ENCODE measurements around the gene OR52N4. TPM values are rescaled to one million over a fixed set of nuclear protein-coding genes. Genes with fewer than 3 reads are reported as not detected.
"Not testable (repeated sequence)": the region's sequence is repeated elsewhere in the genome, so short reads cannot be mapped to it uniquely, and the experiment has no call there.

OR52N4 gene
- total and polyA plus RNA-seq, 2 of the 8 experiments (the other 6 are each of a cell fraction or from before 2014, with no cell fraction given) = 3.7 TPM; not detected in 1

GRCh38 chr11:5713695-5714094 lies 40.3 kb upstream of the OR52N4 start:
- WGBS, 2 experiments (ENCODE audit: extremely low coverage in 1 of 2, insufficient coverage in 1 of 2, insufficient read length in 1 of 2, insufficient replicate concordance in 2 of 2, low coverage in 1 of 2, low lambda C conversion rate in 2 of 2, missing lambda C conversion rate in 1 of 2) = 92% methylated on average over 5 of the region's 5 CpGs; no CpG with 5 or more reads in 1 of the 2 experiments
- no peak overlapping the region for H2BK120ac ChIP-seq (replicated peaks; ENCODE audit: low read depth, low read length)
- CTCF ChIA-PET (ENCODE audit: partially characterized antibody) = interaction anchor here (0.8 to 4.5 kb wide), 7 partner anchors 10 to 91 kb away, joined by 3 to 21 read pairs (median 5); partner anchors contain the start of gene TRIM5
- peaks cover 0 to 1% (median 0%) of the 10 kb centered on the region in 4 experiments; a peak in 1 of 7 replicates for H3K27me3 ChIP-seq (replicated peaks in 1 of 4; ENCODE audit: control insufficient read depth in 3 of 4, extremely low read depth in 1 of 4, insufficient read depth in 3 of 4, low read length in 3 of 4)
- no peak overlapping the region for H4K91ac ChIP-seq (replicated peaks; ENCODE audit: insufficient read length, low read length)
- H2AFZ ChIP-seq (ENCODE audit: low read length) = no peak overlapping the region
- no peaks in the 10 kb centered on the region for H3K23me2 ChIP-seq (ENCODE audit: low read depth, low read length)
- H3K56ac ChIP-seq (replicated peaks; ENCODE audit: insufficient read length, low read depth, low read length) = no peak overlapping the region
- H2BK12ac ChIP-seq (ENCODE audit: low read depth, low read length) = no peak overlapping the region
- no peak overlapping the region for H2BK20ac ChIP-seq (ENCODE audit: low read length)
- no peak overlapping the region for H2BK5ac ChIP-seq (ENCODE audit: low read depth, low read length)
- no peak overlapping the region for H2BK15ac ChIP-seq (ENCODE audit: low read length)
- no peak overlapping the region for H3K18ac ChIP-seq (ENCODE audit: extremely low read depth, low read length)
- TF ChIP-seq RBBP5 (IDR thresholded peaks at IDR 0.05; ENCODE audit: borderline replicate concordance, low read depth, low read length) (no peak), CREB1 (IDR thresholded peaks at IDR 0.05) (no peak)
- no peak overlapping the region for H4K5ac ChIP-seq (ENCODE audit: insufficient read length, low read depth, low read length)
- no peak overlapping the region for H4K8ac ChIP-seq (ENCODE audit: extremely low read depth, insufficient read depth, low read length)
- no peak overlapping the region for H3K23ac ChIP-seq (ENCODE audit: insufficient read length)
- H3K4me2 ChIP-seq (ENCODE audit: insufficient read depth in 1 of 2, low read depth in 2 of 2, low read length in 2 of 2) = no peak overlapping the region
- no peak overlapping the region for H3K9ac ChIP-seq (replicated peaks in 1 of 4; ENCODE audit: extremely low read depth in 1 of 4, low read depth in 3 of 4, low read length in 3 of 4)
- H3K27ac ChIP-seq (ENCODE audit: low read depth, low read length) = no peak overlapping the region
- no peaks in the 10 kb centered on the region for H4K20me1 ChIP-seq (replicated peaks in 1 of 2; ENCODE audit: control insufficient read depth in 1 of 2, insufficient read depth in 2 of 2, low read length in 2 of 2)
- no peaks in the 10 kb centered on the region for H3K4me1 ChIP-seq (replicated peaks in 1 of 4; ENCODE audit: control insufficient read depth in 3 of 4, insufficient read depth in 4 of 4, low read length in 3 of 4)
- H3K4me3 ChIP-seq (ENCODE audit: extremely low read depth in 1 of 4, insufficient read depth in 2 of 4, low read depth in 3 of 4, low read length in 4 of 4) = no peak overlapping the region
- DNase-seq (ENCODE audit: low read depth in 1 of 2, low spot score in 2 of 2) (no peak), FAIRE-seq (no peak)
- H3K4ac ChIP-seq (replicated peaks; ENCODE audit: insufficient read length, low read depth, low read length) = no peak overlapping the region
- no peak overlapping the region for H2AK5ac ChIP-seq (ENCODE audit: low read depth, low read length)
- no peak overlapping the region for H3K14ac ChIP-seq (ENCODE audit: insufficient read length)
- peaks cover 3 to 13% (median 7%) of the 10 kb centered on the region in 4 experiments; a peak in 6 of 8 replicates for H3K36me3 ChIP-seq (ENCODE audit: control insufficient read depth in 2 of 4, insufficient read depth in 4 of 4, low read length in 3 of 4)
- H3K9me3 ChIP-seq (ENCODE audit: insufficient read depth in 2 of 2, low read depth in 1 of 2, low read length in 1 of 2) = no peaks in the 10 kb centered on the region
- H3K79me1 ChIP-seq (ENCODE audit: low read depth, low read length) = no peaks in the 10 kb centered on the region
- no peaks in the 10 kb centered on the region for H3K79me2 ChIP-seq (ENCODE audit: control insufficient read depth in 1 of 2, insufficient read depth in 2 of 2, low read length in 2 of 2)
- POLR2A ChIA-PET (ENCODE audit: partially characterized antibody) = no interaction called here

GRCh38 chr11:5716518-5716917 lies 37.5 kb upstream of the OR52N4 start:
- H3K27ac ChIP-seq (ENCODE audit: low read depth, low read length); H3K23ac ChIP-seq (ENCODE audit: insufficient read length); H2BK12ac ChIP-seq (ENCODE audit: low read depth, low read length); H3K4me3 ChIP-seq (ENCODE audit: extremely low read depth in 1 of 4, insufficient read depth in 2 of 4, low read depth in 3 of 4, low read length in 4 of 4); H3K4me2 ChIP-seq (ENCODE audit: insufficient read depth in 1 of 2, low read depth in 2 of 2, low read length in 2 of 2); H3K79me1 ChIP-seq (ENCODE audit: low read depth, low read length); H2BK15ac ChIP-seq (ENCODE audit: low read length); H2AFZ ChIP-seq (ENCODE audit: low read length); H4K20me1 ChIP-seq (replicated peaks in 1 of 2; ENCODE audit: control insufficient read depth in 1 of 2, insufficient read depth in 2 of 2, low read length in 2 of 2); H3K4ac ChIP-seq (replicated peaks; ENCODE audit: insufficient read length, low read depth, low read length); H3K18ac ChIP-seq (ENCODE audit: extremely low read depth, low read length); H3K56ac ChIP-seq (replicated peaks; ENCODE audit: insufficient read length, low read depth, low read length); H4K8ac ChIP-seq (ENCODE audit: extremely low read depth, insufficient read depth, low read length); H2BK20ac ChIP-seq (ENCODE audit: low read length); H3K36me3 ChIP-seq (ENCODE audit: control insufficient read depth in 2 of 4, insufficient read depth in 4 of 4, low read length in 3 of 4); H3K23me2 ChIP-seq (ENCODE audit: low read depth, low read length); H2BK120ac ChIP-seq (replicated peaks; ENCODE audit: low read depth, low read length); CTCF ChIA-PET (ENCODE audit: partially characterized antibody); DNase-seq (ENCODE audit: low read depth in 1 of 2, low spot score in 2 of 2); H4K91ac ChIP-seq (replicated peaks; ENCODE audit: insufficient read length, low read length); H4K5ac ChIP-seq (ENCODE audit: insufficient read length, low read depth, low read length); H3K9me3 ChIP-seq (ENCODE audit: insufficient read depth in 2 of 2, low read depth in 1 of 2, low read length in 1 of 2); H3K9ac ChIP-seq (replicated peaks in 1 of 4; ENCODE audit: extremely low read depth in 1 of 4, low read depth in 3 of 4, low read length in 3 of 4); H3K4me1 ChIP-seq (replicated peaks in 1 of 4; ENCODE audit: control insufficient read depth in 3 of 4, insufficient read depth in 4 of 4, low read length in 3 of 4); H3K27me3 ChIP-seq (replicated peaks in 1 of 4; ENCODE audit: control insufficient read depth in 3 of 4, extremely low read depth in 1 of 4, insufficient read depth in 3 of 4, low read length in 3 of 4); H2AK5ac ChIP-seq (ENCODE audit: low read depth, low read length); H3K79me2 ChIP-seq (ENCODE audit: control insufficient read depth in 1 of 2, insufficient read depth in 2 of 2, low read length in 2 of 2); H2BK5ac ChIP-seq (ENCODE audit: low read depth, low read length); H3K14ac ChIP-seq (ENCODE audit: insufficient read length); POLR2A ChIA-PET (ENCODE audit: partially characterized antibody); FAIRE-seq: not testable (repeated sequence)
- 100% methylated on average over 1 of the region's 1 CpG; no CpG with 5 or more reads in 1 of the 2 experiments for WGBS, 2 experiments (ENCODE audit: extremely low coverage in 1 of 2, insufficient coverage in 1 of 2, insufficient read length in 1 of 2, insufficient replicate concordance in 2 of 2, low coverage in 1 of 2, low lambda C conversion rate in 2 of 2, missing lambda C conversion rate in 1 of 2)

Measured in H1 (cell line).